Measurements from ENCODE around the gene NTSR2. TPM values are rescaled to one million over a fixed set of nuclear protein-coding genes. Genes with fewer than 3 reads are reported as not detected.

Gene NTSR2
- total RNA-seq, 1 donor from 2014 or later = not detected

DNA sequence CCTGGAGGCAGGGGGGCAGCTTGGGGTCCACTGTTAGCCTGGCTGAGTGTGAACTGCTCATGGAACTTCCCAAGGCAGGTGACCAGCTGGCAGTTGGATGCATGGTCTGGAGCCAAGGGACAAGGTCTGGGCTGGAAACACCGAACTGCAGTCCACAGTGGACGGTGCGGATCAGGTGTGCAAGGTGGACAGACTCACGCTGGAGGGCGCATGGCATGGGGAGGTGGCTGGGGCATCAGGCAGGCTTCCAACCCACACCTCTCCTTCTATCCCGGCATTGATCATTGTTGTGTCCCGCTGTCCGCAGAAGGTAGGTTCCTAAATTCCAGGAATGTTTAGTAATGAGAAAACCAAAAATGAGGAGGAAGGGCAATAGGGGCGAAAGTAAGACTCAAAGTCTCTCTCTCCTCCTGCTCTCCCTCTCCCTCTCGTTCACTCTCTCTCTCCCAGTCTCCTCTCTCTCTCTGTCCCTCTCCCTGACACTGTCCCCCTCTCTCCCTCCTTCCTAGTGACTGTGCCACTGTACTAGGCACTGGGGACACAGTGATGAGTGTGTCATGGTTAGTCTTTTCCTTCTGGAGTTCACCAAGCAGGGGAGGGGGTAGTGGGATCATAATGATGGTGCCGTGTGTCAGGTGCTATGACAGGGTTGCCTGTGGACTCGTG is 46.1 kb upstream of the NTSR2 start:
- no peaks in the 10 kb centered on the region for H3K9me3 ChIP-seq
- no peak for ATAC-seq
- no peak overlapping the region for H3K4me3 ChIP-seq
- no peak overlapping the region for H3K27ac ChIP-seq
- DNase-seq = no peak
- no peaks in the 10 kb centered on the region for H3K36me3 ChIP-seq
- H3K27me3 ChIP-seq = no peaks in the 10 kb centered on the region
- peaks cover 23% of the 10 kb centered on the region for H3K4me1 ChIP-seq
- intact Hi-C loops (cut with DNase I) = no loop called here
- TF ChIP-seq, protein P1, sequence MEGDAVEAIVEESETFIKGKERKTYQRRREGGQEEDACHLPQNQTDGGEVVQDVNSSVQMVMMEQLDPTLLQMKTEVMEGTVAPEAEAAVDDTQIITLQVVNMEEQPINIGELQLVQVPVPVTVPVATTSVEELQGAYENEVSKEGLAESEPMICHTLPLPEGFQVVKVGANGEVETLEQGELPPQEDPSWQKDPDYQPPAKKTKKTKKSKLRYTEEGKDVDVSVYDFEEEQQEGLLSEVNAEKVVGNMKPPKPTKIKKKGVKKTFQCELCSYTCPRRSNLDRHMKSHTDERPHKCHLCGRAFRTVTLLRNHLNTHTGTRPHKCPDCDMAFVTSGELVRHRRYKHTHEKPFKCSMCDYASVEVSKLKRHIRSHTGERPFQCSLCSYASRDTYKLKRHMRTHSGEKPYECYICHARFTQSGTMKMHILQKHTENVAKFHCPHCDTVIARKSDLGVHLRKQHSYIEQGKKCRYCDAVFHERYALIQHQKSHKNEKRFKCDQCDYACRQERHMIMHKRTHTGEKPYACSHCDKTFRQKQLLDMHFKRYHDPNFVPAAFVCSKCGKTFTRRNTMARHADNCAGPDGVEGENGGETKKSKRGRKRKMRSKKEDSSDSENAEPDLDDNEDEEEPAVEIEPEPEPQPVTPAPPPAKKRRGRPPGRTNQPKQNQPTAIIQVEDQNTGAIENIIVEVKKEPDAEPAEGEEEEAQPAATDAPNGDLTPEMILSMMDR (IDR thresholded peaks at IDR 0.05) = no peak

DNA sequence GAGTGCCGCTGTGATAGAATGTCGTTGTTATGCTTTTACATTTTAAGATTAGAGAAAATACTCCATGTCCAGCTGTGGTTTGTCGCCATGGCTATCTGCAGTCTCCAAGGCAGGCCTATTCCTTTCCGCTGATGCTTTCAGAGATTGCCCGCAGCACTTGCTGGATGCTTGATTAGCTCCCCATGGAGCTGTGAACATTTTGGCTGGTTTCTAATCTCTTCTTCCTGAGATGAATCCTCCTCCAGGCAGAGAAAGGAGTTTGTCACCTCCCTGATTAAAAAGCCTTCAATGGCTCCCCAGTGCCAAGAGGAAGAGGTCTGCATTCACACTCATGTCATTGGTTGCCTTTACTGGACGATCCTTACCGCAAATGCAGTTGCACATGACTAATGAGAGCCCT is 43.8 kb upstream of the NTSR2 start:
- H3K4me1 ChIP-seq = peaks cover 31% of the 10 kb centered on the region
- H3K4me3 ChIP-seq = no peak overlapping the region
- no peaks in the 10 kb centered on the region for H3K9me3 ChIP-seq
- no peaks in the 10 kb centered on the region for H3K36me3 ChIP-seq
- DNase-seq (no peak), ATAC-seq (no peak)
- TF ChIP-seq, protein P1 (IDR thresholded peaks at IDR 0.05) = no peak
- intact Hi-C loops (cut with DNase I) = no loop called here
- H3K27me3 ChIP-seq = no peaks in the 10 kb centered on the region
- H3K27ac ChIP-seq = no peak overlapping the region

DNA sequence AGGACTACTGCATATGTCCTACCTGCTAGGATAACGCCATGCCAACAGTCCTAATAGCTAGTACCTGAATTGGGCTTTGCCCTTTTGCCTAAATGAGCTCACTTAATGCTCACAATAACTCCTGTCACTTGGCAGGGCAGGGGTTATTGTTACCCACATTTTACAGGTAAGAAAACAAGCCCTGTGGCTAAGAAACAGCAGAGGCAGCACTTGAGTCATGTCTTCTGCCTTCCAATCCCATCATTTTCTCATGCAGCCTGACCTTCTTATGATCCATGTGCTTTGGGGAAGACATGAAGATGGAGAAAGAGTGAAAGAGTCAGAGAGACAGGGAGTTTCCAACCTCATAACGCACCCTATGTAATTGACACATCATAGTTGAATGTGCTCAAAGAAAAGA is 42.9 kb upstream of the NTSR2 start:
- TF ChIP-seq, protein P1 (IDR thresholded peaks at IDR 0.05) = no peak
- ATAC-seq = no peak
- Histone ChIP-seq H3K27me3 (no peaks in the 10 kb centered on the region), H3K9me3 (no peaks in the 10 kb centered on the region), H3K4me3 (no peak overlapping the region), H3K27ac (no peak overlapping the region), H3K36me3 (no peaks in the 10 kb centered on the region), H3K4me1 (peaks cover 31% of the 10 kb centered on the region)
- intact Hi-C loops (cut with DNase I) = no loop called here
- DNase-seq = no peak

DNA sequence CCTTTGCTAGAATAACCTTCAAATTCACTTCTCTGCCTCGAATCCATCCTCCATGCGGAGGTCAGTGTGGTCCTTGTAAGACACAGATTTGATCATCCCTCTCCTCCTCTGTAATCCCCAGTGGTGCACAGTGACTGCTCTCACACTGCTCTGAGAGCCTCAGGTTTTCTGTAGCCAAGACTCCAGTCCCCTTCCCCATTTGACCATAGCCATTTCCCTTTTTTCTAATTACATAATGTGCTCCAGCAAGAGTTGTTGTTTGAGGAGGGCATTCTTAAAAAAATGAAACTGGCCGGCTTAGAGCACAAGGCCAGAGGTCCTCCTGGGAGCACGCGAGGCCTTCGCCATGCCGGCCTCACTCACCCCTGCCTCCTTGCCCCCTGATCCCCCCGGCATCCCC is 41.8 kb upstream of the NTSR2 start:
- DNase-seq (no peak), ATAC-seq (no peak)
- TF ChIP-seq, protein P1 (IDR thresholded peaks at IDR 0.05) = no peak
- no peaks in the 10 kb centered on the region for H3K36me3 ChIP-seq
- no peak overlapping the region for H3K27ac ChIP-seq
- no peaks in the 10 kb centered on the region for H3K27me3 ChIP-seq
- H3K9me3 ChIP-seq = no peaks in the 10 kb centered on the region
- H3K4me1 ChIP-seq = peaks cover 21% of the 10 kb centered on the region
- intact Hi-C loops (cut with DNase I) = no loop called here
- no peak overlapping the region for H3K4me3 ChIP-seq

DNA sequence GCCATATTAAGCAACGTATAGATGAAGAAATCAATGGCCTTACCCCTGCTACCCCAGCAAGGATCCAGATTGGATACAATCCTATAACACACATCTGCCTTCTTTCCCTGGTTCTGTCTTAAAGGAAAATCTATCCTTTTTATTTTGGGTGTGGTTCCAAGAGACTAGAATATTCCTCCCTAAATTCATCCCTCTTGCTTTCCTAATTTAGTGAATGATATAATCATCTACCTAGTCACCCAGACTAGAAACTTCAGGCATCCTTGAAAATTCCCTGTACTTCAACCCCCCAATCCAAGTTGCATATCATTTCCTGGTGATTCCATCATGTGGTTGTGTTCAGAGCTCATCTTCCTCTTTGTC is 41.3 kb upstream of the NTSR2 start:
- DNase-seq (no peak), ATAC-seq (no peak)
- H3K27ac ChIP-seq = no peak overlapping the region
- H3K4me3 ChIP-seq = no peak overlapping the region
- H3K27me3 ChIP-seq = no peaks in the 10 kb centered on the region
- peaks cover 17% of the 10 kb centered on the region for H3K4me1 ChIP-seq
- H3K9me3 ChIP-seq = no peaks in the 10 kb centered on the region
- TF ChIP-seq, protein P1 (IDR thresholded peaks at IDR 0.05) = no peak
- intact Hi-C loops (cut with DNase I) = no loop called here
- H3K36me3 ChIP-seq = no peaks in the 10 kb centered on the region
